ENCODE data around the gene CRACR2A.

The CRACR2A gene

GRCh38 chr12:3614806-3615466 is 138.0 kb downstream of the CRACR2A start:
- H3K9me3 Mint-ChIP-seq = peaks cover 2% of the 10 kb centered on the region
- no peak overlapping the region for H3K27ac Mint-ChIP-seq
- H3K4me3 Mint-ChIP-seq = no peak overlapping the region
- H3K27me3 Mint-ChIP-seq (ENCODE audit: low read depth) = peaks cover 12% of the 10 kb centered on the region
- peaks cover 8% of the 10 kb centered on the region for H3K4me1 Mint-ChIP-seq
- no peak for TF ChIP-seq CTCF (IDR thresholded peaks at IDR 0.05; ENCODE audit: unreplicated experiment in 3 of 3)
- no peaks in the 10 kb centered on the region for H3K36me3 Mint-ChIP-seq (ENCODE audit: low read depth)

GRCh38 chr12:3613641-3614395 is 139.1 kb downstream of the CRACR2A start:
- Mint-ChIP-seq H3K27me3 (ENCODE audit: low read depth) (peaks cover 16% of the 10 kb centered on the region), H3K27ac (no peak overlapping the region), H3K4me1 (peaks cover 8% of the 10 kb centered on the region), H3K9me3 (peaks cover 9% of the 10 kb centered on the region), H3K36me3 (ENCODE audit: low read depth) (no peaks in the 10 kb centered on the region), H3K4me3 (no peak overlapping the region)
- TF ChIP-seq CTCF (IDR thresholded peaks at IDR 0.05; ENCODE audit: unreplicated experiment in 3 of 3) = no peak

GRCh38 chr12:3611860-3612703 is 140.8 kb downstream of the CRACR2A start:
- Mint-ChIP-seq H3K36me3 (ENCODE audit: low read depth) (no peaks in the 10 kb centered on the region), H3K27me3 (ENCODE audit: low read depth) (peaks cover 18% of the 10 kb centered on the region), H3K4me3 (no peak overlapping the region), H3K27ac (no peak overlapping the region), H3K4me1 (peaks cover 12% of the 10 kb centered on the region), H3K9me3 (peaks cover 9% of the 10 kb centered on the region)
- no peak for TF ChIP-seq CTCF (IDR thresholded peaks at IDR 0.05; ENCODE audit: unreplicated experiment in 3 of 3)

GRCh38 chr12:3607821-3608220 is 145.1 kb downstream of the CRACR2A start:
- Mint-ChIP-seq H3K4me1 (peaks cover 28% of the 10 kb centered on the region), H3K4me3 (no peak overlapping the region), H3K36me3 (ENCODE audit: low read depth) (no peaks in the 10 kb centered on the region), H3K9me3 (peaks cover 7% of the 10 kb centered on the region), H3K27ac (no peak overlapping the region), H3K27me3 (ENCODE audit: low read depth) (peaks cover 31% of the 10 kb centered on the region)
- no peak for TF ChIP-seq CTCF (IDR thresholded peaks at IDR 0.05; ENCODE audit: unreplicated experiment in 3 of 3)

- no peak for TF ChIP-seq CTCF (IDR thresholded peaks at IDR 0.05; ENCODE audit: unreplicated experiment in 3 of 3)
- peaks cover 28% of the 10 kb centered on the region for H3K4me1 Mint-ChIP-seq
- H3K4me3 Mint-ChIP-seq = peak overlapping the region in 1 of 3 experiments; percentile 0
- no peaks in the 10 kb centered on the region for H3K36me3 Mint-ChIP-seq (ENCODE audit: low read depth)
- peak overlapping the region in 2 of 3 experiments; percentile 11 to 15 for H3K27ac Mint-ChIP-seq
- peaks cover 7% of the 10 kb centered on the region for H3K9me3 Mint-ChIP-seq
- peaks cover 37% of the 10 kb centered on the region for H3K27me3 Mint-ChIP-seq (ENCODE audit: low read depth)
These were observed 145.7 kb downstream of the CRACR2A start for GRCh38 chr12:3607039-3607720.
